Body of pancreas (tissue), 4 donors: Measurements from ENCODE around the gene GTSF1L. TPM values are rescaled to one million over a fixed set of nuclear protein-coding genes. Genes with fewer than 3 reads are reported as not detected.

Experiments
- ATAC-seq: fragments of 150-250 bp; one replicate; pipeline ENCODE4 v1.9.1; 2016
- DNase-seq, 4 donors: peaks; one replicate each; pipeline ENCODE4 v3.0.0-alpha.2; 2019
- H3K27ac ChIP-seq, 4 donors: fragments of 200-600 bp; sonication (generic); 1 replicate in 3 of 4; 2 replicates in 1 of 4; pipeline versions ENCODE4 v1.5.1 to v1.6.1; 2016 to 2019; ENCODE audit warnings: mild to moderate bottlenecking in 1 of 4, mixed read lengths in 1 of 4, moderate library complexity in 1 of 4
- H3K27me3 ChIP-seq, 2 donors: fragments of 200-600 bp; sonication (generic); one replicate each; pipeline ENCODE4 v1.6.0; 2016; ENCODE audit warnings: mild to moderate bottlenecking in 1 of 2
- H3K36me3 ChIP-seq, 2 donors: fragments of 200-600 bp; sonication (generic); replicated peaks in 1 of 2; 2 replicates each; pipeline ENCODE4 v1.5.1; 2016; ENCODE audit warnings: low read depth in 2 of 2; ENCODE audit not compliant: insufficient read depth in 1 of 2
- H3K4me1 ChIP-seq: fragments of 200-600 bp; sonication (generic); one replicate; pipeline ENCODE4 v1.6.0; 2016
- H3K4me3 ChIP-seq, 2 donors: fragments of 200-600 bp; sonication (generic); 1 replicate in 1 of 2; 2 replicates in 1 of 2; pipeline ENCODE4 v1.5.1; 2016 to 2019
- H3K9me3 ChIP-seq, 3 donors: fragments of 200-600 bp; sonication (generic); 1 replicate in 2 of 3; 2 replicates in 1 of 3; pipeline ENCODE4 v1.5.1; 2016
- CTCF ChIP-seq, 7 experiments: fragments of 450-650 bp in 4 of 7; fragments of 200-600 bp in 3 of 7; sonication (generic) in 3 of 7; IDR thresholded peaks; one replicate each; pipeline ENCODE4 v1.5.1; 2016 to 2019; ENCODE audit warnings: antibody characterized with exemption in 7 of 7
- POLR2A ChIP-seq, 3 donors: fragments of 450-650 bp; IDR thresholded peaks; one replicate each; pipeline ENCODE4 v1.6.1; 2016; ENCODE audit warnings: antibody characterized with exemption in 3 of 3, mild to moderate bottlenecking in 2 of 3
- WGBS, 2 donors: methylation state at CpG; one replicate each; pipeline ENCODE4 v1.1.5; 2017; 5-methylcytosine and 5-hydroxymethylcytosine counted together
- intact Hi-C: fragments of 100-400 bp; cut with DNase I; formaldehyde crosslinking; loops from one replicate; pipeline ENCODE4 v1.15.1; 2023
- total RNA-seq, 2 donors: library from RNA; depleted of rRNA; stranded (reverse); fragments of >200 nt; gene quantifications; one replicate each; pipeline ENCODE4 v1.1.0, GENCODE V29; 2016

GTSF1L gene
- total RNA-seq = not detected

GRCh38 chr20:43726811-43727338 lies at the start of gene GTSF1L:
TSS of gene GTSF1L (minus strand) at chr20:43727002. CDS start at chr20:43726694, 308 bp downstream.
- H3K36me3 ChIP-seq = no peaks in the 10 kb centered on the region
- H3K9me3 ChIP-seq = no peaks in the 10 kb centered on the region
- no peak within 1 kb of the TSS for H3K4me3 ChIP-seq
- no peak for TF ChIP-seq POLR2A (IDR thresholded peaks at IDR 0.05)
- TF ChIP-seq CTCF (IDR thresholded peaks at IDR 0.05) = no peak
- intact Hi-C loops = no loop called here
- no peak for ATAC-seq
- no peak for DNase-seq
- H3K27me3 ChIP-seq = no peaks in the 10 kb centered on the region
- no peaks in the 10 kb centered on the region for H3K4me1 ChIP-seq
- 83 to 88% methylated on average over 11 of the region's 11 CpGs for WGBS, 2 donors
- no peak within 1 kb of the TSS for H3K27ac ChIP-seq

DNA sequence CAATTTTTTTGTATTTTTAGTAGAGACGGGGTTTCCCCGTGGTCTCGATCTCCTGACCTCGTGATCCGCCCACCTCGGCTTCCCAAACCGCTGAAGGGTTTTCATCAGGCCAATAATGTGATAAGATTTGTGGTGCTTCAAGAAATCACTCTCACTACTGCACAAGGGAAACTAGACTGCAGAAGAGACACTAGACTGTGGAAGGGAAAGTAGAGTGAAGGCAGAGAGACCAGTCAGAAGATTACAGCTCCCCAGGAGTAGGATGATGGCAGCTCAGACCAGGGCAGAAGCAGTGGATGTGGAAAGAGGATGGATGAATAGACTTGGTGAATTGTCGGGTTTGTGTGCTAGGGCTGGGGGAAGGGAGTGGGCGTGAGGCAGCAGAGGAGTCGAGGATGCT lies 48.0 kb upstream of the GTSF1L start:
- intact Hi-C loops = no loop called here
- 68 to 69% methylated on average over 10 of the region's 10 CpGs for WGBS, 2 donors
- Histone ChIP-seq H3K9me3 (peaks cover 0 to 7% (median 0%) of the 10 kb centered on the region in 3 donors), H3K4me1 (no peaks in the 10 kb centered on the region), H3K27me3 (no peaks in the 10 kb centered on the region), H3K4me3 (no peak overlapping the region), H3K36me3 (no peaks in the 10 kb centered on the region), H3K27ac (no peak overlapping the region)
- DNase-seq (no peak), ATAC-seq (no peak)
- no peak for TF ChIP-seq CTCF (IDR thresholded peaks at IDR 0.05)
- TF ChIP-seq POLR2A (IDR thresholded peaks at IDR 0.05) = no peak

DNA sequence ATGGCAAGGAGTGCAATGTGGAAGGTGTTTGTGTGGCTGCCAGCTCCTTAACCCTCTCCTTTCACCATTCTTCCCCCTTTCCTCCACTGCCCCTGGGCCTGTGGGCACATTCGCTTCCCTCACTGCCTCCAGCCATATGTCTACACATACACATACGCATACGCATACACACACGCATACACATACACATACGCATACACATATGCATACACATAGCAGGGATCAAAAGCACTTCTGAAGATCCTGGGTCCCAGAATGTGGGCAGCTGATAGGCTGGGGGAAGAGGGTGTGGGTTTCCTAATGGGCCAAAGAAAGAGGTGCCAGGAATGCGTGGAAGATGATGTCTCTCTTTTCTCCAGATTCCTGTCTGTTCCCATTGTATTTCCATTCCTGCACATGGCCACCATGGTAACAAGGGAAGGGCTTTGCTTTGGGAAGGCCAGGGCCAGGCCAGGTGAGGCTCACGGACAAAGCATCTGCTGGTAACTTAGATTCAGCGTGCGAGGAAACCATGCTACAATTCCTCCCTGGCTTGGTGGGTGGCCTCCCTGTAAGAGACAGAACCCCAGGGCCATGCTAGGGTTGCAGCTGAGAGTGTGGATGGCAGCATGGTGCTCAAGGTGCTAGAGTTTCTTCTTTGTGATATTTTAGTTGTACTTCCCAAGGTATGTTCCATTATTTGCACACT lies 44.8 kb upstream of the GTSF1L start:
- WGBS, 2 donors = 75 to 81% methylated on average over 9 of the region's 9 CpGs
- Histone ChIP-seq H3K36me3 (no peaks in the 10 kb centered on the region), H3K27me3 (no peaks in the 10 kb centered on the region), H3K4me1 (no peaks in the 10 kb centered on the region), H3K9me3 (no peaks in the 10 kb centered on the region), H3K27ac (no peak overlapping the region), H3K4me3 (no peak overlapping the region)
- intact Hi-C loops = no loop called here
- ATAC-seq = no peak
- no peak for DNase-seq
- TF ChIP-seq POLR2A (IDR thresholded peaks at IDR 0.05) = no peak
- TF ChIP-seq CTCF (IDR thresholded peaks at IDR 0.05) = no peak

DNA sequence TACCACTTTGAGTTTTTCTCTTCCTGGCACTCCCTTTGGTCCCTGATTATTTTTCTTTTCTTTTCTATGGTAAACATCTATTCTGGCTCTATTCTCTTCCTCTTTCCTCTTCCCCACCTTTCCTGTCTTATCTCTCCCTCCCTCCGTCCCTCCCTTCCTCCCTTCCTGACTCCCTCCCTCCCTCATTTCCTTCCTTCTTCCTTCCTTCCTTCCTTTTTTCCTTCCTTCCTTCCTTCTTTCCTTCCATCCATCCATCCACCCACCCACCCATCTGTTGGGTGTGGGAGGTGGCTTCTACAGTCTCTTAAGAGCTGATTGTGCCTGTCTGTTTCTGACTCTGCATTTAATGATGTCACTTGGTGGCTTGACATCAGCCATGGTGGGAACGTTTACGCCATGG lies 43.5 kb upstream of the GTSF1L start:
- Histone ChIP-seq H3K4me1 (no peaks in the 10 kb centered on the region), H3K9me3 (no peaks in the 10 kb centered on the region), H3K27ac (no peak overlapping the region), H3K4me3 (no peak overlapping the region), H3K27me3 (no peaks in the 10 kb centered on the region), H3K36me3 (no peaks in the 10 kb centered on the region)
- no peak for ATAC-seq
- WGBS, 2 donors = 57 to 60% methylated on average over 2 to 3 of the region's 3 CpGs
- no peak for TF ChIP-seq CTCF (IDR thresholded peaks at IDR 0.05)
- no peak for TF ChIP-seq POLR2A (IDR thresholded peaks at IDR 0.05)
- DNase-seq = no peak
- intact Hi-C loops = no loop called here
